ENCODE measurements around the gene THSD4. TPM values are rescaled to one million over a fixed set of nuclear protein-coding genes. Genes with fewer than 3 reads are reported as not detected.

Gene THSD4
- total RNA-seq, 1 donor from 2014 or later = 66.8 TPM

DNA sequence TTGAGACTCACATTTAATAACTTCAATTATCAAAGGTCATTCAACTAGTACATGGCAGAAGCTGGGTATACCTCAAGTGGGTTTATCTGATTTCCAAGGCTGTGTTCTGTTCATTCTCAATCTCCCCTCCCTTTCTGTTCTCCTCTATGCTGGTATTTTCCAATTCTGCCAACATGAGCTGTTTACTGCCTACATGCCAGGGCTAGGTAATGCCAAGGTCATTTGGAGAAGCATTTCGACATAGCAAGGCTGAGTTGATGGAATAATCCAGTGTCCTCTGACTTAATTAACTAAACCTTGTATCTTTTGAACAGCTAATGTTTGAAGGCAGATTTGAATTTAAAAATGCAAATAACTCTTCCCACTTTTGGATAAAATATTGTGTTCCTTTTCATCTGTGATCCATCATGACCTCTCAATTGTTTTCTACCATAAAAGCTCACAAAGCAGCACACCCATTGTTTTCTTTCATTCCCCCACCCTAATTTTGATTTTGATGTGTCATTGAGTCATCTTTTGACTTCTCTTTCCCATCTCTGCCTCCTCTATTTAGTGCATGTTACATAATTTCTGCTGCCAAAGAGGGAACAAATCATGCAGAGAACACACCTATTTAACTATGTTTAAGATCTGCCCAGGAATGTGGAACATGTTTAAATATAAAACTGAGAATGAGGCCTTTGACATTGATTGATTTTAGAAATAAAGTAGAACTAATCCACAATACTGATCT, 386.2 kb downstream of the THSD4 start:
- Histone ChIP-seq H3K36me3 (no peaks in the 10 kb centered on the region), H3K4me1 (peaks cover 19% of the 10 kb centered on the region), H3K27me3 (no peaks in the 10 kb centered on the region), H3K9me3 (no peaks in the 10 kb centered on the region), H3K27ac (no peak overlapping the region), H3K4me3 (no peak overlapping the region)
- intact Hi-C loops (cut with DNase I) = no loop called here
- TF ChIP-seq POLR2AphosphoS5 (IDR thresholded peaks at IDR 0.05; ENCODE audit: insufficient read depth in 1 of 2, low read depth in 1 of 2) (peak in 1 of 2 donors; percentile 59), POLR2A (IDR thresholded peaks at IDR 0.05) (no peak)
- DNase-seq (ENCODE audit: extremely low spot score in 2 of 2) = no peak

DNA sequence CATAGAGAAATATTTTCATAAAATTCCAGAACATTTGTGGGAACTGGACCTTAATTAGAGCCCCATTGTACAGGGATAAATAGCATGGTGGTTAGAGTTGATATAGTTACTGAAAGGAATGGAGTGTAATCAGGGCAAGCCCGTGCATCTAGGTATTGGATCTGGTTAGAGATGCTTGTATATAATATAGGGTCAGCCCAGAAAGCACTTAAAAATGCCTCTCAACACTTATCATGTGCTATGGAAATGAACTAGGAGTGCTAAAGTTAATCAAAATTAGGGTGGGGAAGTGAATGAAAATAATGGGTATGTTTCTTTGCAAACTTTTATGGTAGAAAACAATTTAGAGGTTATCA, 386.8 kb downstream of the THSD4 start:
- Histone ChIP-seq H3K4me1 (peaks cover 19% of the 10 kb centered on the region), H3K27me3 (no peaks in the 10 kb centered on the region), H3K27ac (peak overlapping the region; percentile 24), H3K9me3 (no peaks in the 10 kb centered on the region), H3K4me3 (no peak overlapping the region), H3K36me3 (no peaks in the 10 kb centered on the region)
- TF ChIP-seq POLR2A (IDR thresholded peaks at IDR 0.05) (no peak), POLR2AphosphoS5 (IDR thresholded peaks at IDR 0.05; ENCODE audit: insufficient read depth in 1 of 2, low read depth in 1 of 2) (peak in 1 of 2 donors; percentile 2)
- intact Hi-C loops (cut with DNase I) = no loop called here
- no peak for DNase-seq (ENCODE audit: extremely low spot score in 2 of 2)

DNA sequence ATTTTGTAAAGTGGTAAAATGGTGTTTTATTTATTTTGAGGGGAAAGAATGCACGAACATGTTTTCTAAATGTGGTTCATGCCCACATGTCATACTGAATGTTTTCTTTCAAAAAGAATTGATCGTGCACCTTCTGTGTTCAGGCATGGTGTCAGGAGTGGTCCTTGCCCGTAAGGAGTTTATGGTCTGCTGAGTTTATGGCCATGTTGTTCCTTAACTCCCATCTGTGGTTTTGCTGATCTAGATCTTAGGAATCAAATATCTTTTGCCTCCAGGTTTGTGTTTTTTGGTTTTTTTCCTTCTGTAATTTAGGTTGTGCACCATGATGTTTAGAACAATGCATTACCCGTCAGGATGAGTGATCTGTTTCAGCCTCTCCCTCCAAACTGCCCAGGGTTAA, 390.7 kb downstream of the THSD4 start:
- Histone ChIP-seq H3K27ac (no peak overlapping the region), H3K9me3 (no peaks in the 10 kb centered on the region), H3K36me3 (no peaks in the 10 kb centered on the region), H3K27me3 (no peaks in the 10 kb centered on the region), H3K4me1 (peaks cover 19% of the 10 kb centered on the region), H3K4me3 (no peak overlapping the region)
- intact Hi-C loops (cut with DNase I) = no loop called here
- DNase-seq (ENCODE audit: extremely low spot score in 2 of 2) = no peak
- TF ChIP-seq POLR2A (IDR thresholded peaks at IDR 0.05) (no peak), POLR2AphosphoS5 (IDR thresholded peaks at IDR 0.05; ENCODE audit: insufficient read depth in 1 of 2, low read depth in 1 of 2) (no peak)
- TF ChIP-seq, protein P1, sequence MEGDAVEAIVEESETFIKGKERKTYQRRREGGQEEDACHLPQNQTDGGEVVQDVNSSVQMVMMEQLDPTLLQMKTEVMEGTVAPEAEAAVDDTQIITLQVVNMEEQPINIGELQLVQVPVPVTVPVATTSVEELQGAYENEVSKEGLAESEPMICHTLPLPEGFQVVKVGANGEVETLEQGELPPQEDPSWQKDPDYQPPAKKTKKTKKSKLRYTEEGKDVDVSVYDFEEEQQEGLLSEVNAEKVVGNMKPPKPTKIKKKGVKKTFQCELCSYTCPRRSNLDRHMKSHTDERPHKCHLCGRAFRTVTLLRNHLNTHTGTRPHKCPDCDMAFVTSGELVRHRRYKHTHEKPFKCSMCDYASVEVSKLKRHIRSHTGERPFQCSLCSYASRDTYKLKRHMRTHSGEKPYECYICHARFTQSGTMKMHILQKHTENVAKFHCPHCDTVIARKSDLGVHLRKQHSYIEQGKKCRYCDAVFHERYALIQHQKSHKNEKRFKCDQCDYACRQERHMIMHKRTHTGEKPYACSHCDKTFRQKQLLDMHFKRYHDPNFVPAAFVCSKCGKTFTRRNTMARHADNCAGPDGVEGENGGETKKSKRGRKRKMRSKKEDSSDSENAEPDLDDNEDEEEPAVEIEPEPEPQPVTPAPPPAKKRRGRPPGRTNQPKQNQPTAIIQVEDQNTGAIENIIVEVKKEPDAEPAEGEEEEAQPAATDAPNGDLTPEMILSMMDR (IDR thresholded peaks at IDR 0.05) = no peak

DNA sequence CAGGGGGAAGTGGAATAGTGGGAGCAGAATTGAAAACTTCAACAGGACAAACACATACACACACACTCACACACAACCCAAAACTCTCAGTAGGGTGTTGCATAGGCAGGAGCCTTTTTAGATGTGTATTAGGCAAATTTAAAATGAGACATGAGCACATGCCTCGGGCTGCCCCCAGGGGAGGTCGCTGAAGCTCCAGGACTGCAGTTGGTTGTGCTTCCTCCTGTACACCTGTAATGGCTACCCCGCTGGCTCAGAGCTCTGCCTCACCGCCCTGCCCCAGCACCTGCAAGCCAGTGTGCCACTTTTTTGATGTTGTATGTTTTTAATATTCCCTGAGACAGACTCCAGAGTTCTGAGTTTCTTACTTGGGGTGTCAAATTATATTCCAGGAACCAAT, 391.7 kb downstream of the THSD4 start:
- no peaks in the 10 kb centered on the region for H3K9me3 ChIP-seq
- H3K4me3 ChIP-seq = no peak overlapping the region
- peak overlapping the region; percentile 24 for H3K27ac ChIP-seq
- DNase-seq (ENCODE audit: extremely low spot score in 2 of 2) = no peak
- H3K4me1 ChIP-seq = peaks cover 22% of the 10 kb centered on the region
- intact Hi-C loops (cut with DNase I) = no loop called here
- TF ChIP-seq, protein P1 (IDR thresholded peaks at IDR 0.05) = no peak
- TF ChIP-seq POLR2AphosphoS5 (IDR thresholded peaks at IDR 0.05; ENCODE audit: insufficient read depth in 1 of 2, low read depth in 1 of 2) (no peak), POLR2A (IDR thresholded peaks at IDR 0.05) (no peak)
- H3K27me3 ChIP-seq = no peaks in the 10 kb centered on the region
- no peaks in the 10 kb centered on the region for H3K36me3 ChIP-seq

DNA sequence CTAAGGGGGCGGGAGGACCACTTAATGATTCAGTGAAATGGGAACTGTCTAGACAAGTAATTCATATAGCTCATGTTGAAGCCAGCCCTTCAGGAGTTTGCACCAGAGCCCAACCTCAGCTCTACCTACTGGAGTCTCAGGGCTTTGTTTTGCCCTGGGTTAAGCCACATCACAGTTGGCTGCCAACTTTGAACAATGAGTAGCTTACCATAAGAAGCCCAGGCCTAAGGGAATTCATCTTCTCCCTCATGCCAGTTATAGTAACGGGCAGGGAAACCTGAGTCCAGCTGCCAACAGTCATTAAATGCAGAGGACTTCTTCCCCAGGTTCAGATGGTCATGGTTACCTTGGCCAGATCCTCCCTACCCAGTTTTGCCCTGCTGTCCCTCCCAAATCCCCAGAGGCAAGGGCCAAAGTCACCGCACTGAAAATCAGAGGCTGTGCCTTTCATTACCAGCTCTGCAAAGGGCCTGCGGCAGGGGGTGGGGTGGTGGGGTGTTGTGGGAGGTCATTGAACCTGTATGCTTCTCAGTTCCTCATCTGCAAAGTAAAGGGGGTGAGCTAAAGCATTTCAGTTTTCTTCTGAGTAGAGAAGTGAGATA, 392.9 kb downstream of the THSD4 start:
- Histone ChIP-seq H3K36me3 (no peaks in the 10 kb centered on the region), H3K27me3 (no peaks in the 10 kb centered on the region), H3K27ac (no peak overlapping the region), H3K9me3 (no peaks in the 10 kb centered on the region), H3K4me3 (no peak overlapping the region), H3K4me1 (peaks cover 17% of the 10 kb centered on the region)
- no peak for DNase-seq (ENCODE audit: extremely low spot score in 2 of 2)
- intact Hi-C loops (cut with DNase I) = no loop called here
- TF ChIP-seq, protein P1 (IDR thresholded peaks at IDR 0.05) = no peak
- TF ChIP-seq POLR2A (IDR thresholded peaks at IDR 0.05) (no peak), POLR2AphosphoS5 (IDR thresholded peaks at IDR 0.05; ENCODE audit: insufficient read depth in 1 of 2, low read depth in 1 of 2) (no peak)

DNA sequence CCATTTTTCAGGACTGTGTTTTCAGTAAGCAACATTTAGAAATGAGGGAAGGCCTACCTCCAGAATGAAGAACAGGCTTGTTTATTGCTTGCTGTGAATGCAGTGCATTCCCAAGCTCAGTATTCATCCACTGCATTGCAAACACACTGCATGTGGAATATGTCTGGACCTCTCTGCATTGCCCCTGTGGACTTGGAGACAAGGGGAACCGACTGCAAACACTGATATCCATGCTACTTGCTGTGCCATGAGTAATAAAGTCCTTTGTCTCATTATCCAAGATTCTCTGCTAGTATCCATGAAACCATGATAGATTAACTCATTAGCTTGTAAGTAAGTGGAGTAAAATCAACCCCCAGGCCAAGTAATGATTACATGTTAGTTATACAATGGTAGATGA, 393.9 kb downstream of the THSD4 start:
- no peak for DNase-seq (ENCODE audit: extremely low spot score in 2 of 2)
- TF ChIP-seq, protein P1 (IDR thresholded peaks at IDR 0.05) = no peak
- no peak for TF ChIP-seq POLR2A (IDR thresholded peaks at IDR 0.05)
- TF ChIP-seq POLR2AphosphoS5 (IDR thresholded peaks at IDR 0.05; ENCODE audit: insufficient read depth in 1 of 2, low read depth in 1 of 2) = no peak
- no peaks in the 10 kb centered on the region for H3K9me3 ChIP-seq
- no peak overlapping the region for H3K27ac ChIP-seq
- H3K4me3 ChIP-seq = no peak overlapping the region
- peaks cover 14% of the 10 kb centered on the region for H3K4me1 ChIP-seq
- H3K27me3 ChIP-seq = no peaks in the 10 kb centered on the region
- intact Hi-C loops (cut with DNase I) = no loop called here
- H3K36me3 ChIP-seq = no peaks in the 10 kb centered on the region
